Uterus (tissue), 2 donors: ENCODE measurements around the gene CBARP.

Experiments
- CTCF ChIP-seq, 4 experiments: fragments of 200-600 bp in 2 of 4; fragments of 450-650 bp in 2 of 4; sonication (generic) in 2 of 4; IDR thresholded peaks; one replicate each; pipeline ENCODE4 v1.5.1; 2016 to 2019; ENCODE audit warnings: antibody characterized with exemption in 4 of 4, mild to moderate bottlenecking in 2 of 4, moderate library complexity in 1 of 4
- POLR2A ChIP-seq, 2 donors: fragments of 450-650 bp; IDR thresholded peaks; one replicate each; pipeline ENCODE4 v1.6.1; 2016; ENCODE audit warnings: antibody characterized with exemption in 2 of 2, mild to moderate bottlenecking in 1 of 2, moderate library complexity in 1 of 2

GRCh38 chr19:1252821-1253513 lies 15.2 kb upstream of the CBARP start:
- peak in 2 of 4 experiments; percentile 24 to 30 for TF ChIP-seq CTCF (IDR thresholded peaks at IDR 0.05)
- TF ChIP-seq POLR2A (IDR thresholded peaks at IDR 0.05), result peak in 1 of 2 donors; percentile 17
